ENCODE data around the gene CCNG1.

Gene CCNG1

DNA sequence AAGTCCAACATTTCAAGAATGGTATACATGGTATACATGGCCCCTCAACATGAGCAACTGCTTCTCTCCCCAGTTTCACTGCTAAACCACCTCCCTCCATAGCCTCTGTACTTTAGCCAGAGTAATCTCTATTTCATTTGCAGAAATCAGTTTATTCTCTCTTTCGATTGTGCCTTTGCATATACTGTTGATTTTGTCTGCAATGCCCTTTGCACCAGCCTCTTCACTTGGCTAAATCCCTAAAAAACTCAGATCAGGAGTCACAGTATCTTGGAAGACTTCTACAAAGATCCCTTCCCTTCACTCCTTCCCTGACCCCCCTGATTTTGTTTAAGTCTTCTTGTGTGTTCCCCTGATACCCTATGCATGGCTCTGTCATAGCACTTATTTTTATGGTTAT lies 4.9 kb upstream of the CCNG1 start:
- H3K27me3 ChIP-seq (ENCODE audit: control insufficient read depth, insufficient read depth, low read length): no peaks in the 10 kb centered on the region

DNA sequence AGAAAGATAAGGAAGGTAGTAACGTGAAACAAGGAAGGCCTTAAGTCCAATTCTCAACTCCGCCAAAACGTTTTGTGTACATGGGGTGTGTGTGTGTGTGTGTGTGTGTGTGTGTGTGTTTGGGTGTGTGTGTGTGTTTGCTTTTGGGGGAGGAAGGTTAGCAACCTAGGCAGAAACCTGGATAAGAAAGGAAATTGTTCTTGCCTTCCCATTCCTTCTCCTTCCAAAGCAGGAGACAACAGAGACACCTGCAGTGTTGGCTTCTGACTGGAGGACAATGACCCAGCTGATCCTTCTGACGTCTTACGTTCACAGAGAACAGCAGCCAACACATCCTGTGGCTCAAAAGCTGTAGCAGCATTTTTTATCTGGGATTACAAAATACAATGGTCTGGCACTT lies 4.1 kb upstream of the CCNG1 start:
- Histone ChIP-seq H3K36me3 (ENCODE audit: control insufficient read depth, insufficient read depth, low read length) (no peaks in the 10 kb centered on the region), H3K27me3 (ENCODE audit: control insufficient read depth, insufficient read depth, low read length) (no peaks in the 10 kb centered on the region), H3K27ac (no peak overlapping the region), H3K4me1 (no peaks in the 10 kb centered on the region), H3K4me2 (ENCODE audit: low read length) (no peak overlapping the region), H3K79me2 (peaks cover 7% of the 10 kb centered on the region), H3K9me3 (ENCODE audit: control insufficient read depth, low read length) (no peaks in the 10 kb centered on the region), H2AFZ (peak overlapping the region; percentile 16), H3K4me3 (ENCODE audit: low read depth, low read length) (no peak overlapping the region), H3K9ac (no peak overlapping the region)
- TF ChIP-seq, protein P1, sequence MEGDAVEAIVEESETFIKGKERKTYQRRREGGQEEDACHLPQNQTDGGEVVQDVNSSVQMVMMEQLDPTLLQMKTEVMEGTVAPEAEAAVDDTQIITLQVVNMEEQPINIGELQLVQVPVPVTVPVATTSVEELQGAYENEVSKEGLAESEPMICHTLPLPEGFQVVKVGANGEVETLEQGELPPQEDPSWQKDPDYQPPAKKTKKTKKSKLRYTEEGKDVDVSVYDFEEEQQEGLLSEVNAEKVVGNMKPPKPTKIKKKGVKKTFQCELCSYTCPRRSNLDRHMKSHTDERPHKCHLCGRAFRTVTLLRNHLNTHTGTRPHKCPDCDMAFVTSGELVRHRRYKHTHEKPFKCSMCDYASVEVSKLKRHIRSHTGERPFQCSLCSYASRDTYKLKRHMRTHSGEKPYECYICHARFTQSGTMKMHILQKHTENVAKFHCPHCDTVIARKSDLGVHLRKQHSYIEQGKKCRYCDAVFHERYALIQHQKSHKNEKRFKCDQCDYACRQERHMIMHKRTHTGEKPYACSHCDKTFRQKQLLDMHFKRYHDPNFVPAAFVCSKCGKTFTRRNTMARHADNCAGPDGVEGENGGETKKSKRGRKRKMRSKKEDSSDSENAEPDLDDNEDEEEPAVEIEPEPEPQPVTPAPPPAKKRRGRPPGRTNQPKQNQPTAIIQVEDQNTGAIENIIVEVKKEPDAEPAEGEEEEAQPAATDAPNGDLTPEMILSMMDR (IDR thresholded peaks at IDR 0.05): no peak

More for the DNA sequence above, 4.9 kb upstream of the CCNG1 start:
- no peak overlapping the region for H3K4me3 ChIP-seq (ENCODE audit: low read depth, low read length)
- peaks cover 1% of the 10 kb centered on the region for H3K79me2 ChIP-seq
- no peak overlapping the region for H2AFZ ChIP-seq
- H3K27ac ChIP-seq: no peak overlapping the region
- H3K4me2 ChIP-seq (ENCODE audit: low read length): no peak overlapping the region
- H3K36me3 ChIP-seq (ENCODE audit: control insufficient read depth, insufficient read depth, low read length): no peaks in the 10 kb centered on the region
- H3K9ac ChIP-seq: no peak overlapping the region
- H3K9me3 ChIP-seq (ENCODE audit: control insufficient read depth, low read length): no peaks in the 10 kb centered on the region
- no peaks in the 10 kb centered on the region for H3K4me1 ChIP-seq
- TF ChIP-seq, protein P1 (IDR thresholded peaks at IDR 0.05): no peak

DNA sequence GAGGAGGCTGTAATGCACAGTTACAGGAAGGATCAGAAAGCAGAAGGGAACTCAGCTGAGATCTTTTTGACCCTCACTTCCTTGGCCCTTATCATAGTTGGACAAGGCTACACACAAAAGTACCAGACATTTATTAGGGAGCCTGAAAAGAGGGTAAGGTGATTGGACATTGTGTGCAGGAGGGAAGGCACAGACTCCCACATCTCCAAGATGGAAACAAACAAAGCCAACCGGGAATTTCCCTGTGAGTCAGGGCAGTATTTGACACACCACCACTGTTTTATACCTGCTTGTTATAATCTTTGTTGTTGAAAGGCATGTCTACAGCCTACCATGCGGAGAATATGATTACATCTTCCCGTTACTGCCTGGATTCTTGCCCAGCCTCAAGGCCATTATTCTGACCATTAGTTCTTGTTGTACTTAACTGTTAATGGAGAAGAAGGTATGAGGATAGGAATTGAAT lies 3.0 kb upstream of the CCNG1 start:
- no peak overlapping the region for H3K4me2 ChIP-seq (ENCODE audit: low read length)
- H3K27ac ChIP-seq: no peak overlapping the region
- peaks cover 10% of the 10 kb centered on the region for H3K79me2 ChIP-seq
- no peak overlapping the region for H3K4me3 ChIP-seq (ENCODE audit: low read depth, low read length)
- H3K27me3 ChIP-seq (ENCODE audit: control insufficient read depth, insufficient read depth, low read length): no peaks in the 10 kb centered on the region
- no peaks in the 10 kb centered on the region for H3K36me3 ChIP-seq (ENCODE audit: control insufficient read depth, insufficient read depth, low read length)
- peaks cover 3% of the 10 kb centered on the region for H3K4me1 ChIP-seq
- H3K9me3 ChIP-seq (ENCODE audit: control insufficient read depth, low read length): no peaks in the 10 kb centered on the region
- H3K9ac ChIP-seq: no peak overlapping the region
- peak overlapping the region; percentile 68 for H2AFZ ChIP-seq
- TF ChIP-seq, protein P1 (IDR thresholded peaks at IDR 0.05): no peak

DNA sequence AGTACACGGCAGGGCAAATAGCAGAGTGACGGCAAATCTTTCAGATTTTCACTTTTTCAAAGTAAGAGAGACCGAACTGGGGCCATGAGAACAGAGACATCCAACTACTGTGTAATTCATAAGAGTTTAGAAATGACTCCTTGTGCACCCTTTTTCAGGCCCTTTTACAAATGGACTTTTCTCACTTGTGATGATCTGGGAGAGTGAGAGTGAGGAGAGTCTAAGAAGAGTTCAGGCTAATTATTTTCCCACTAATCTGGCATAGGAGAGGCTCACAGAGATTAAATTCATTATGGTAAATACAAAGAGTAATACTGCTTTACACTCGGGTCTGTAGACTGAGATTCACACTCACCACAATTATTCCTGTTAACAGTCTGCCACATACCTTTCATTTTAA lies 880 bp upstream of the CCNG1 start:
- H3K79me2 ChIP-seq: peaks cover 17% of the 10 kb centered on the region
- no peak overlapping the region for H3K4me3 ChIP-seq (ENCODE audit: low read depth, low read length)
- no peaks in the 10 kb centered on the region for H3K9me3 ChIP-seq (ENCODE audit: control insufficient read depth, low read length)
- H3K9ac ChIP-seq: no peak overlapping the region
- H2AFZ ChIP-seq: peak overlapping the region; percentile 99
- peak overlapping the region; percentile 74 for H3K4me2 ChIP-seq (ENCODE audit: low read length)
- no peaks in the 10 kb centered on the region for H3K27me3 ChIP-seq (ENCODE audit: control insufficient read depth, insufficient read depth, low read length)
- H3K36me3 ChIP-seq (ENCODE audit: control insufficient read depth, insufficient read depth, low read length): no peaks in the 10 kb centered on the region
- peak overlapping the region; percentile 91 for H3K27ac ChIP-seq
- peaks cover 8% of the 10 kb centered on the region for H3K4me1 ChIP-seq
- TF ChIP-seq, protein P1 (IDR thresholded peaks at IDR 0.05): no peak

DNA sequence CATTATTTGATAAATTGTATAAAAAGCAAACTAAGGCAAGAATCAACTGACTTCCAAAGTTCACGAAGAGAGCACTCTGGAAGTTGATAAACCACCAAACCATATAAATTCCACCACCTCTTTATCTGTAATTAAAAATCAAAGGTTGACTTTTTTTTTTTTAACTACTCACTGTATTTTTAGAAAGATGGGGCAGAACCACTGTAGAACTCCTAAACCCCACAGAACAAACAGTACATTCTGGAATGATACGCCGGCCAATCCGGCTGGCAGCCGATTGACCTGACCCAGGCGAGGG lies 435 bp upstream of the CCNG1 start:
- H2AFZ ChIP-seq: peak overlapping the region; percentile 99

More for the DNA sequence above, 435 bp upstream of the CCNG1 start:
- H3K27ac ChIP-seq: peak overlapping the region; percentile 91
- H3K4me1 ChIP-seq: peaks cover 8% of the 10 kb centered on the region
- peaks cover 17% of the 10 kb centered on the region for H3K79me2 ChIP-seq
- no peaks in the 10 kb centered on the region for H3K27me3 ChIP-seq (ENCODE audit: control insufficient read depth, insufficient read depth, low read length)
- peak overlapping the region; percentile 100 for H3K4me3 ChIP-seq (ENCODE audit: low read depth, low read length)
- no peaks in the 10 kb centered on the region for H3K9me3 ChIP-seq (ENCODE audit: control insufficient read depth, low read length)
- TF ChIP-seq, protein P1 (IDR thresholded peaks at IDR 0.05): no peak
- H3K4me2 ChIP-seq (ENCODE audit: low read length): peak overlapping the region; percentile 74
- H3K9ac ChIP-seq: no peak overlapping the region
- H3K36me3 ChIP-seq (ENCODE audit: control insufficient read depth, insufficient read depth, low read length): no peaks in the 10 kb centered on the region
